PC-3 (cell line): Measurements from ENCODE around the gene ACD. TPM values are rescaled to one million over a fixed set of nuclear protein-coding genes. Genes with fewer than 3 reads are reported as not detected.

Experiments used
- ATAC-seq: fragments of 200-7000 bp; cut with Tn5 transposase; 2 replicates; pipeline ENCODE4 v1.9.1; 2020; ENCODE audit warnings: mild to moderate bottlenecking, moderate library complexity
- BruUV-seq: library from RNA; stranded (reverse); fragments of 400-500 nt; replicated peaks from 2 replicates; lab custom pipeline; 2021; lab: Mats Ljungman, UMichigan
- CTCF ChIA-PET: fragments of 300-600 bp; sonication (Branson Sonifier 250); formaldehyde crosslinking; loops from one replicate; lab custom pipeline; 2022; ENCODE audit warnings: antibody characterized with exemption; lab: Charles Lee
- POLR2A ChIA-PET: fragments of 300-600 bp; sonication (Branson Sonifier 250); formaldehyde crosslinking; loops from one replicate; lab custom pipeline; 2022; ENCODE audit warnings: antibody characterized with exemption; ENCODE audit not compliant: unreplicated experiment; lab: Charles Lee
- DNase-seq: peaks from one replicate; pipeline ENCODE4 v3.0.0-alpha.2; 2015
- H2AFZ ChIP-seq: fragments of 300-600 bp; sonication (generic); 2 replicates; pipeline ENCODE4 v1.6.0; 2016; ENCODE audit warnings: antibody characterized with exemption, low read length
- H3F3A ChIP-seq: fragments of 300-600 bp; sonication (generic); one replicate; pipeline ENCODE4 v1.6.0; 2017; ENCODE audit warnings: antibody characterized with exemption, low read length, control low read depth, mild to moderate bottlenecking; ENCODE audit not compliant: unreplicated experiment
- H3K27ac ChIP-seq: fragments of 300-600 bp; sonication (generic); 2 replicates; pipeline ENCODE4 v1.5.1; 2016; ENCODE audit warnings: mild to moderate bottlenecking, low read length
- H3K27me3 ChIP-seq: fragments of 300-600 bp; sonication (generic); 2 replicates; pipeline ENCODE4 v1.6.1; 2016; ENCODE audit warnings: low read length, mixed read lengths
- H3K36me3 ChIP-seq: fragments of 300-600 bp; sonication (generic); 2 replicates; pipeline ENCODE4 v1.6.1; 2016; ENCODE audit warnings: low read depth, mixed run types, low read length, mixed read lengths
- H3K4me1 ChIP-seq: fragments of 300-600 bp; sonication (generic); 2 replicates; pipeline ENCODE4 v1.5.1; 2016; ENCODE audit warnings: low read length; ENCODE audit not compliant: insufficient read depth
- H3K4me2 ChIP-seq: fragments of 300-600 bp; sonication (generic); 2 replicates; pipeline ENCODE4 v1.6.0; 2016; ENCODE audit warnings: low read length
- H3K4me3 ChIP-seq: fragments of 300-600 bp; sonication (generic); 2 replicates; pipeline ENCODE4 v1.5.1; 2016; ENCODE audit warnings: mild to moderate bottlenecking, low read length, mixed read lengths
- H3K79me2 ChIP-seq: fragments of 300-600 bp; sonication (generic); 2 replicates; pipeline ENCODE4 v1.6.1; 2017; ENCODE audit warnings: low read length, mixed read lengths
- H3K9ac ChIP-seq: fragments of 300-600 bp; sonication (generic); 2 replicates; pipeline ENCODE4 v1.6.0; 2016; ENCODE audit warnings: mild to moderate bottlenecking, low read length
- H3K9me2 ChIP-seq: fragments of 300-600 bp; sonication (generic); replicated peaks from 2 replicates; pipeline ENCODE4 v1.6.1; 2016; ENCODE audit warnings: mixed run types, low read length, mixed read lengths
- H3K9me3 ChIP-seq: fragments of 300-600 bp; sonication (generic); 2 replicates; pipeline ENCODE4 v1.6.1; 2016; ENCODE audit warnings: low read length, mixed read lengths
- H4K20me1 ChIP-seq: fragments of 300-600 bp; sonication (generic); 2 replicates; pipeline ENCODE4 v1.6.1; 2016; ENCODE audit warnings: low read length, mixed read lengths
- EZH2 ChIP-seq: fragments of 300-600 bp; sonication (generic); IDR thresholded peaks from one replicate; pipeline ENCODE4 v1.6.1; 2017; ENCODE audit warnings: antibody characterized with exemption, mild to moderate bottlenecking, low read length; ENCODE audit not compliant: unreplicated experiment
- EZH2phosphoT487 ChIP-seq: fragments of 300-600 bp; sonication (generic); IDR thresholded peaks from 2 replicates; pipeline ENCODE4 v1.6.1; 2018; ENCODE audit warnings: mild to moderate bottlenecking, antibody characterized with exemption, low read length, borderline replicate concordance
- intact Hi-C: fragments of 100-400 bp; cut with micrococcal nuclease; formaldehyde crosslinking; loops from 2 replicates; pipeline ENCODE4 v1.9.0; 2023
- total RNA-seq: library from RNA; depleted of rRNA; stranded (reverse); fragments of >200 nt; gene quantifications from 2 replicates; pipeline ENCODE4 v1.2.3, GENCODE V29; 2014
- TF ChIP-seq, protein P1 (sequence below): fragments of 300-600 bp; sonication (generic); conservative IDR thresholded peaks from 2 replicates; pipeline ENCODE4 v1.5.1; 2017; ENCODE audit warnings: antibody characterized with exemption, low read depth, mild to moderate bottlenecking, low read length

ACD gene
- total RNA-seq, 1 experiment from 2014 or later: 26.3 TPM

DNA sequence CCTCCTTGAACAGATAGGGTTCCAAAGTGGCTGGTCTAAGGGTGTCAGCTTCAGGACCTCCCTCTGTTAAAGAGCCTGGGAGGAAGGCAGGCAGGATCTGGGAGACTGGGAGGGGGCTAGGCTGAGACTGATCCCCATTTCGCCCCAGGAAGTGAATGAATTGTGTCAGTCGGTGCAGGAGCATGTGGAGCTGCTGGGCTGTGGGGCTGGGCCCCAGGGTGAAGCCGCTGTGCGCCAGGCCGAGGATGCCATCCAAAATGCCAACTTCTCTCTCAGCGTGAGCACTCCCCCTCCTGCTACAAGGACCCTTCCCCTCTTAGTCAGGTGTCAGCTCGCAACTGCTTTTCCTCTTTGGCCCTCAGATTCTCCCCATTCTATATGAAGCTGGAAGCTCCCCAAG, 9.0 kb downstream of the ACD start:
- Histone ChIP-seq H3K36me3 (no peaks in the 10 kb centered on the region), H3K79me2 (no peaks in the 10 kb centered on the region), H3K4me2 (no peak overlapping the region), H3K4me1 (no peaks in the 10 kb centered on the region; the same call in 1 of the 2 replicates), H3K9me2 (no peaks in the 10 kb centered on the region), H3K27me3 (no peaks in the 10 kb centered on the region), H3F3A (no peaks in the 10 kb centered on the region), H3K9me3 (no peaks in the 10 kb centered on the region), H3K9ac (no peak overlapping the region), H3K27ac (no peak overlapping the region), H3K4me3 (no peak overlapping the region), H2AFZ (no peak overlapping the region), H4K20me1 (no peaks in the 10 kb centered on the region)
- no TSS peak for BruUV-seq
- intact Hi-C loops: no loop called here
- CTCF ChIA-PET: no interaction called here
- POLR2A ChIA-PET: no interaction called here
- ATAC-seq: no peak
- TF ChIP-seq EZH2phosphoT487 (no peak), EZH2 (no peak)
- TF ChIP-seq, protein P1, sequence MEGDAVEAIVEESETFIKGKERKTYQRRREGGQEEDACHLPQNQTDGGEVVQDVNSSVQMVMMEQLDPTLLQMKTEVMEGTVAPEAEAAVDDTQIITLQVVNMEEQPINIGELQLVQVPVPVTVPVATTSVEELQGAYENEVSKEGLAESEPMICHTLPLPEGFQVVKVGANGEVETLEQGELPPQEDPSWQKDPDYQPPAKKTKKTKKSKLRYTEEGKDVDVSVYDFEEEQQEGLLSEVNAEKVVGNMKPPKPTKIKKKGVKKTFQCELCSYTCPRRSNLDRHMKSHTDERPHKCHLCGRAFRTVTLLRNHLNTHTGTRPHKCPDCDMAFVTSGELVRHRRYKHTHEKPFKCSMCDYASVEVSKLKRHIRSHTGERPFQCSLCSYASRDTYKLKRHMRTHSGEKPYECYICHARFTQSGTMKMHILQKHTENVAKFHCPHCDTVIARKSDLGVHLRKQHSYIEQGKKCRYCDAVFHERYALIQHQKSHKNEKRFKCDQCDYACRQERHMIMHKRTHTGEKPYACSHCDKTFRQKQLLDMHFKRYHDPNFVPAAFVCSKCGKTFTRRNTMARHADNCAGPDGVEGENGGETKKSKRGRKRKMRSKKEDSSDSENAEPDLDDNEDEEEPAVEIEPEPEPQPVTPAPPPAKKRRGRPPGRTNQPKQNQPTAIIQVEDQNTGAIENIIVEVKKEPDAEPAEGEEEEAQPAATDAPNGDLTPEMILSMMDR: no peak
- no peak for DNase-seq

DNA sequence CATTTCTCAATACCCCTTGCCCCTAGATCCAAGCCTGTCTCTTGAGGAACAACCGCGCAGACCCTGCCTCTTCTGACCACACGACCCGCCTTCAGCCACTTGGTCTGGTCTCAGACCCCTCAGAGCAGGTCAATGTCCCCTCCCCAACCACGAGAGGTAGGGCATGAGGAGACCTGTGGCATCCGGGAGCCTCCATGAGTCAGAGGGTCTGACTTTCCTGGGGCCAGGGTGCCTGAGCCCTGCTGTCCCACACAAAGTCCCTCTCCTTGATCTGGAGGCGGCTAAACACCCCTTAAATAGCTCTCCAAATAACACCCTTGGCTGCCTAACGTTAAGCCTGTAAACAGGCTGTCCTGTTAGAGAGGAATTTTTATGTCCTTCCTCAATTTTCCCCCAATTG, 10.0 kb downstream of the ACD start:
- Histone ChIP-seq H3K9me2 (no peaks in the 10 kb centered on the region), H2AFZ (no peak overlapping the region), H3K27ac (no peak overlapping the region), H3K4me3 (no peak overlapping the region), H3F3A (no peaks in the 10 kb centered on the region), H3K9me3 (no peaks in the 10 kb centered on the region), H3K4me1 (no peaks in the 10 kb centered on the region; the same call in 1 of the 2 replicates), H3K79me2 (no peaks in the 10 kb centered on the region), H3K27me3 (no peaks in the 10 kb centered on the region), H3K36me3 (no peaks in the 10 kb centered on the region), H3K9ac (no peak overlapping the region), H4K20me1 (no peaks in the 10 kb centered on the region), H3K4me2 (no peak overlapping the region)
- ATAC-seq (no peak), DNase-seq (no peak)
- no TSS peak for BruUV-seq
- POLR2A ChIA-PET: no interaction called here
- intact Hi-C loops: no loop called here
- CTCF ChIA-PET: no interaction called here
- TF ChIP-seq, protein P1: no peak
- no peak for TF ChIP-seq EZH2
- TF ChIP-seq EZH2phosphoT487: no peak

DNA sequence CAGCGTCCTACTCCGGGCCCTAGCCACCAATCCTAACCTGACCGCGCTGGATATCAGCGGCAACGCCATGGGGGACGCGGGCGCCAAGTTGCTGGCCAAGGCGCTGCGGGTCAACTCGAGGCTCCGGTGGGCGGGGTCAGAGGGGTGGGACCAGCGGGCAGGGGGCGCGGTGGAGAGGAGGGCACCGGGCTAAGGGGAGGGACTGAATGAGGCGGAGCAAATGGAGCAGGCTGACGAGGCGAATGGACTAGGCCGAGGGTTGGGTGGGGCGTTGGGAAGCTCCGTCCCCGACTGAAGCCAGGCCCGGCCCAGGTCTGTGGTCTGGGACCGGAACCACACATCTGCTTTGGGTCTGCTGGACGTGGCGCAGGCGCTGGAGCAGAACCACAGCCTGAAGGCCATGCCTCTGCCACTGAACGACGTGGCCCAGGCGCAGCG, 10.5 kb downstream of the ACD start:
- BruUV-seq: no TSS peak
- H3K27ac ChIP-seq: no peak overlapping the region
- ATAC-seq (no peak), DNase-seq (no peak)
- H3K36me3 ChIP-seq: no peaks in the 10 kb centered on the region
- no peaks in the 10 kb centered on the region for H3F3A ChIP-seq
- no peaks in the 10 kb centered on the region; the same call in 1 of the 2 replicates for H3K4me1 ChIP-seq
- H3K79me2 ChIP-seq: no peaks in the 10 kb centered on the region
- no peak overlapping the region for H2AFZ ChIP-seq
- no peaks in the 10 kb centered on the region for H3K27me3 ChIP-seq
- no peak overlapping the region for H3K4me2 ChIP-seq
- CTCF ChIA-PET: no interaction called here
- TF ChIP-seq, protein P1: no peak
- TF ChIP-seq EZH2phosphoT487 (no peak), EZH2 (no peak)
- POLR2A ChIA-PET: no interaction called here
- no peaks in the 10 kb centered on the region for H3K9me3 ChIP-seq
- no peaks in the 10 kb centered on the region for H3K9me2 ChIP-seq
- H3K4me3 ChIP-seq: no peak overlapping the region
- H4K20me1 ChIP-seq: no peaks in the 10 kb centered on the region
- intact Hi-C loops: no loop called here
- no peak overlapping the region for H3K9ac ChIP-seq
